PC-9 (cell line): ENCODE measurements around the gene BCL2L13.

Source experiments
- CTCF ChIP-seq: fragments of 200-600 bp; sonication (generic); conservative IDR thresholded peaks from 2 replicates; pipeline ENCODE4 v1.6.1; 2017; ENCODE audit warnings: mixed run types, antibody characterized with exemption, mild to moderate bottlenecking, moderate library complexity
- EZH2 ChIP-seq: fragments of 200-600 bp; sonication (generic); IDR thresholded peaks from 2 replicates; pipeline ENCODE4 v1.8.0; 2017; ENCODE audit warnings: antibody characterized with exemption, low read depth

GRCh38 chr22:17724678-17725499 is 86.3 kb downstream of the BCL2L13 start:
- TF ChIP-seq CTCF (no peak), EZH2 (no peak)
